Gastrocnemius medialis (tissue), 4 donors: ENCODE measurements around the gene MYO1E.

Source experiments
- POLR2A ChIP-seq, 2 donors: fragments of 450-650 bp; IDR thresholded peaks; one replicate each; pipeline ENCODE4 v1.6.1; 2017; ENCODE audit warnings: antibody characterized with exemption in 2 of 2, mild to moderate bottlenecking in 2 of 2, moderate library complexity in 2 of 2
- TF ChIP-seq, protein P1 (sequence below), 5 experiments: fragments of 450-650 bp in 3 of 5; fragments of 200-600 bp in 2 of 5; sonication (generic) in 2 of 5; IDR thresholded peaks in 4 of 5; conservative IDR thresholded peaks in 1 of 5; 1 replicate in 4 of 5; 2 replicates in 1 of 5; pipeline ENCODE4 v1.5.1; 2016 to 2019; ENCODE audit warnings: antibody characterized with exemption in 5 of 5, mild to moderate bottlenecking in 3 of 5, moderate library complexity in 3 of 5

- no peak for TF ChIP-seq POLR2A (IDR thresholded peaks at IDR 0.05)
- TF ChIP-seq, protein P1, sequence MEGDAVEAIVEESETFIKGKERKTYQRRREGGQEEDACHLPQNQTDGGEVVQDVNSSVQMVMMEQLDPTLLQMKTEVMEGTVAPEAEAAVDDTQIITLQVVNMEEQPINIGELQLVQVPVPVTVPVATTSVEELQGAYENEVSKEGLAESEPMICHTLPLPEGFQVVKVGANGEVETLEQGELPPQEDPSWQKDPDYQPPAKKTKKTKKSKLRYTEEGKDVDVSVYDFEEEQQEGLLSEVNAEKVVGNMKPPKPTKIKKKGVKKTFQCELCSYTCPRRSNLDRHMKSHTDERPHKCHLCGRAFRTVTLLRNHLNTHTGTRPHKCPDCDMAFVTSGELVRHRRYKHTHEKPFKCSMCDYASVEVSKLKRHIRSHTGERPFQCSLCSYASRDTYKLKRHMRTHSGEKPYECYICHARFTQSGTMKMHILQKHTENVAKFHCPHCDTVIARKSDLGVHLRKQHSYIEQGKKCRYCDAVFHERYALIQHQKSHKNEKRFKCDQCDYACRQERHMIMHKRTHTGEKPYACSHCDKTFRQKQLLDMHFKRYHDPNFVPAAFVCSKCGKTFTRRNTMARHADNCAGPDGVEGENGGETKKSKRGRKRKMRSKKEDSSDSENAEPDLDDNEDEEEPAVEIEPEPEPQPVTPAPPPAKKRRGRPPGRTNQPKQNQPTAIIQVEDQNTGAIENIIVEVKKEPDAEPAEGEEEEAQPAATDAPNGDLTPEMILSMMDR (IDR thresholded peaks at IDR 0.05 in 4 of 5, conservative IDR thresholded peaks at IDR 0.05 in 1 of 5), result no peak
Measured at GRCh38 chr15:59159210-59159609, 213.5 kb downstream of the MYO1E start.
